GM13976 (cell line): Measurements from ENCODE around the gene EDEM3.
"Not testable (repeated sequence)": the region's sequence is repeated elsewhere in the genome, so short reads cannot be mapped to it uniquely, and the experiment has no call there.

Source experiments
- DNase-seq: peaks from one replicate; pipeline ENCODE4 v3.0.0; 2012; ENCODE audit warnings: low spot score
- CTCF ChIP-seq: IDR thresholded peaks from 2 replicates; pipeline ENCODE4 v1.5.1; 2012; ENCODE audit warnings: borderline replicate concordance, mild to moderate bottlenecking; ENCODE audit not compliant: insufficient read depth; ENCODE audit errors: extremely low read depth, missing control alignments, control extremely low read depth
- in situ Hi-C: fragments of 300-500 bp; cut with MboI; formaldehyde crosslinking; loops from one replicate; pipeline ENCODE4 v1.12.0; 2022; ENCODE audit warnings: low sequenced_read_pairs, mixed read lengths, inconsistent platforms; ENCODE audit not compliant: unreplicated experiment

The EDEM3 gene

GRCh38 chr1:184685116-184685515 lies 69.5 kb downstream of the EDEM3 start:
- in situ Hi-C loops: no loop called here
- DNase-seq: peak; percentile 42
- TF ChIP-seq CTCF: no peak

GRCh38 chr1:184684285-184685074 lies 70.2 kb downstream of the EDEM3 start:
- TF ChIP-seq CTCF: no peak
- no peak for DNase-seq
- in situ Hi-C loops: no loop called here

- no peak for TF ChIP-seq CTCF
- DNase-seq: no peak
- in situ Hi-C loops: no loop called here
Observed at GRCh38 chr1:184682956-184683355, 71.7 kb downstream of the EDEM3 start.

- DNase-seq, in situ Hi-C loops: not testable (repeated sequence)
Observed at GRCh38 chr1:184680611-184681225, 73.9 kb downstream of the EDEM3 start.

GRCh38 chr1:184679472-184679871 lies 75.2 kb downstream of the EDEM3 start:
- in situ Hi-C loops, DNase-seq: not testable (repeated sequence)

GRCh38 chr1:184677344-184677743 lies 77.3 kb downstream of the EDEM3 start:
- TF ChIP-seq CTCF: no peak
- DNase-seq: no peak
- in situ Hi-C loops: no loop called here

GRCh38 chr1:184673305-184673704 lies 81.4 kb downstream of the EDEM3 start:
- TF ChIP-seq CTCF: no peak
- in situ Hi-C loops: loop anchor here (25.0 kb wide), 1 partner anchor 586 kb away; no protein-coding TSS in a partner anchor
- no peak for DNase-seq
